Central memory CD4-positive, alpha-beta T cell (primary cell): ENCODE results near the gene PLAAT2.

ENCODE experiments used
- DNase-seq: peaks from one replicate; pipeline ENCODE4 v3.0.0; 2022

The PLAAT2 gene

GRCh38 chr11:63512816-63513215, 50.4 kb downstream of the PLAAT2 start:
- no peak for DNase-seq

GRCh38 chr11:63511048-63511748, 52.0 kb downstream of the PLAAT2 start:
- DNase-seq, result no peak

GRCh38 chr11:63510360-63511047, 52.7 kb downstream of the PLAAT2 start:
- no peak for DNase-seq

- no peak for DNase-seq
Measured at GRCh38 chr11:63508745-63509144, 54.4 kb downstream of the PLAAT2 start.

GRCh38 chr11:63508009-63508408, 55.2 kb downstream of the PLAAT2 start:
- no peak for DNase-seq

GRCh38 chr11:63507511-63507910, 55.7 kb downstream of the PLAAT2 start:
- no peak for DNase-seq

- DNase-seq, result no peak
Measured at GRCh38 chr11:63506876-63507275, 56.3 kb downstream of the PLAAT2 start.

- DNase-seq, result no peak
Measured at GRCh38 chr11:63505857-63506528, 57.2 kb downstream of the PLAAT2 start, which contains the start of gene LGALS12. TSS of gene LGALS12 (plus strand) at chr11:63506084. CDS start at chr11:63506459, 375 bp downstream.

- no peak for DNase-seq
Measured at GRCh38 chr11:63504933-63505586, 58.1 kb downstream of the PLAAT2 start.

- DNase-seq, result no peak
Measured at GRCh38 chr11:63504054-63504453, 59.1 kb downstream of the PLAAT2 start.

- no peak for DNase-seq
Measured at GRCh38 chr11:63503492-63503891, 59.7 kb downstream of the PLAAT2 start.
